GM12872 (cell line): ENCODE results near the gene NTN5.

Source experiments
- TF ChIP-seq, protein P1 (sequence below): IDR thresholded peaks from 3 replicates; pipeline ENCODE4 v1.5.1; 2011; ENCODE audit warnings: low read depth, mild to moderate bottlenecking, low read length, moderate library complexity; ENCODE audit not compliant: insufficient read depth

The NTN5 gene

GRCh38 chr19:48636859-48637448 lies 35.9 kb downstream of the NTN5 start, which contains the start of gene DBP:
Gene DBP (minus strand): TSS chr19:48637379. CDS start chr19:48636994, 385 bp downstream.
- TF ChIP-seq, protein P1, sequence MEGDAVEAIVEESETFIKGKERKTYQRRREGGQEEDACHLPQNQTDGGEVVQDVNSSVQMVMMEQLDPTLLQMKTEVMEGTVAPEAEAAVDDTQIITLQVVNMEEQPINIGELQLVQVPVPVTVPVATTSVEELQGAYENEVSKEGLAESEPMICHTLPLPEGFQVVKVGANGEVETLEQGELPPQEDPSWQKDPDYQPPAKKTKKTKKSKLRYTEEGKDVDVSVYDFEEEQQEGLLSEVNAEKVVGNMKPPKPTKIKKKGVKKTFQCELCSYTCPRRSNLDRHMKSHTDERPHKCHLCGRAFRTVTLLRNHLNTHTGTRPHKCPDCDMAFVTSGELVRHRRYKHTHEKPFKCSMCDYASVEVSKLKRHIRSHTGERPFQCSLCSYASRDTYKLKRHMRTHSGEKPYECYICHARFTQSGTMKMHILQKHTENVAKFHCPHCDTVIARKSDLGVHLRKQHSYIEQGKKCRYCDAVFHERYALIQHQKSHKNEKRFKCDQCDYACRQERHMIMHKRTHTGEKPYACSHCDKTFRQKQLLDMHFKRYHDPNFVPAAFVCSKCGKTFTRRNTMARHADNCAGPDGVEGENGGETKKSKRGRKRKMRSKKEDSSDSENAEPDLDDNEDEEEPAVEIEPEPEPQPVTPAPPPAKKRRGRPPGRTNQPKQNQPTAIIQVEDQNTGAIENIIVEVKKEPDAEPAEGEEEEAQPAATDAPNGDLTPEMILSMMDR, result peak; percentile 26; the same call in 2 of the 3 replicates

DNA sequence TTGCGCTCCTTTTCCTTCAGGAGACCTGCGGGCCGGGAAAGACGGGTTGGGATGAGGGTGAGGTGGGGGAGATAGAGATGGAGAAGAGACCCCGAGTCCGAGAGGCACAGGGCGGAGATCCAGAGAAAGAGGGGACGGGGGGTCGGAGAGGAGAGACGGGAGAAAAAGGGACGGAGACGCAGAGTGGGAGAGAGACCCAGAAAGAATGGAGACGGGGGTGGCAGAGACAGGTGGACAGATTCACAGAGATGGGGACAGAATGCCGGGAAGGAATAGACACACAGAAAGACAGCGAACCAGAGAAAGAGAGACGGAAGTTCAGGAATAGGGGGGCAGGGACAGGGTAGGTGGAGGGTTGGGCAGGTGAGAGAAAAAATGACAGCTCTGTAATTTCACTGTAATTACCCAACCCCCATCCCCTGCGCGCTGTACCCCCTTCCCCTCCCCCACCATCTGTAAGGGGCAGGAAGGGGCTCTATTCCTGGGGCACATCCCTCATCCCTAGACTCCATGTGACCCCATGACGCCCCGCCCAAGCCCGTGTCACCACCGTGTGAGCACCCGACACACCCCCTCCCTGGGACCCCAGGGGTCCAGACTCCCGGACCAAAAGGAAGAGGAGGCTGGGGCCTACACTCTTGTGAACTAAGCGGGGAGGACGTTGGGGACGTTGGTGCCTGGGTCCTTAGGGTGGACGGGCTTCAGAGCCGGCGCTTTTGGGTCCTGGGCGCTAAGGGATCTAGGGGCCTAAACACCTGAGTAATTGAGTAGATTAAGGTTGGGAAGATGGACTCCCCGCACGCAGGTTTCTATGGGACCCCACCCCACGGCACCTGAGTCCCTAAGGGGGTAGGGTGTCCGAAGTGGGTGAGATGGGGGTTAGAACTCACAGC lies 36.6 kb downstream of the NTN5 start:
- TF ChIP-seq, protein P1, result no peak

GRCh38 chr19:48635263-48635965 lies 37.4 kb downstream of the NTN5 start:
- TF ChIP-seq, protein P1, result no peak

DNA sequence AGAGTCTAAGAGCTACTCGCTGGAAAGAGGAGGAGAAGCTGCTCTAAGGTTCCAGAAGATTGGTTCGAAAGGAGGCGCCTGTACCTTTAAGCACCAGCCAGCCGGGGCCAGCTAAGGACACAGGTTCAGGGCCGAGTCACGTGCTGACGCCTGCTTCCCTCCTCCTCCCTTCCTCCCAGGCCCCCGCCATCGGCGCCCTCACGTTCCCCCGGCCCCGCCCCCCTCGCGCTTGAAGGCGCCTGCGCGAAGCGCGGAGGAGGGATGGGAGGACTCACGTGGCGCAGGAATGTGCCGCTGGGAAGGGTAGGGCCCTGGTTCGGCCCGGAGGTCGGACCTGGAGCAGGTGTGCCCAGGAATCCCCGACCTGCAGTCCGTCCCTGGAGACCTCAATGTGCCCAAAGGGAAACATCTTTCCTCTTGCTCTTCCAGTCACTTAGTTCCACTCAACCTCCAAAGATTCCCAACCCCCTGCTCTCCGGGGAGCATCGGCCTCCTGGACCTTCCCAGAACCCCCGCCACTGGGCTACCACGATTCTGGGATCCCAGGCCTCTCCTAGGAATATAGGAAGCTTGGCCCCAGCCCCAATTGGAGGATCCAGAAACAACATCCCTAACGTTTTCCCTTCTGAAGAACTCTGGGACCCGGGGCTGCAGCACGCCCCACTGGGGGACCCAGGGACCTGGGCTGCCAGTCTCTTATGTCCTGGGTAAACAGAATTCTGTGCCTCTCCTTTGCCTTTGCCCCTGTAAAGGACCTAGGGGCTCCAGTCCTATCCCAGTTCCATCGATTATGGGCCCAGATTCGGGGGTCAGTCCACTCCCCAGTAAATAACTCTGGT lies 38.2 kb downstream of the NTN5 start:
- TF ChIP-seq, protein P1, result no peak

DNA sequence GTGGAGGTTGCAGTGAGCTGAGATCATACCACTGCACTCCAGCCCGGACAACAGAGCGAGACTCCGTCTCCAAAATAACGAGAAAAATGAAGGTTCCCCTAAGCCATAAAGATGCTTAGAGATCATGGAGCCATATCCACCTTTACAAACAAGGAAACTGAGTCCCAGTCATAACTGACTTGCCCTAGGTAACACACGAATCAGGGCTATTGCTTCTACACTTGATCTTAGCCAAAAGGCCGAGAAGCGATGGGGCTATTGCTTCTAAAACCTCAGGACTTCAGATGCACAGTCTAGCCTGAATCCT lies 38.8 kb downstream of the NTN5 start:
- TF ChIP-seq, protein P1, result no peak

DNA sequence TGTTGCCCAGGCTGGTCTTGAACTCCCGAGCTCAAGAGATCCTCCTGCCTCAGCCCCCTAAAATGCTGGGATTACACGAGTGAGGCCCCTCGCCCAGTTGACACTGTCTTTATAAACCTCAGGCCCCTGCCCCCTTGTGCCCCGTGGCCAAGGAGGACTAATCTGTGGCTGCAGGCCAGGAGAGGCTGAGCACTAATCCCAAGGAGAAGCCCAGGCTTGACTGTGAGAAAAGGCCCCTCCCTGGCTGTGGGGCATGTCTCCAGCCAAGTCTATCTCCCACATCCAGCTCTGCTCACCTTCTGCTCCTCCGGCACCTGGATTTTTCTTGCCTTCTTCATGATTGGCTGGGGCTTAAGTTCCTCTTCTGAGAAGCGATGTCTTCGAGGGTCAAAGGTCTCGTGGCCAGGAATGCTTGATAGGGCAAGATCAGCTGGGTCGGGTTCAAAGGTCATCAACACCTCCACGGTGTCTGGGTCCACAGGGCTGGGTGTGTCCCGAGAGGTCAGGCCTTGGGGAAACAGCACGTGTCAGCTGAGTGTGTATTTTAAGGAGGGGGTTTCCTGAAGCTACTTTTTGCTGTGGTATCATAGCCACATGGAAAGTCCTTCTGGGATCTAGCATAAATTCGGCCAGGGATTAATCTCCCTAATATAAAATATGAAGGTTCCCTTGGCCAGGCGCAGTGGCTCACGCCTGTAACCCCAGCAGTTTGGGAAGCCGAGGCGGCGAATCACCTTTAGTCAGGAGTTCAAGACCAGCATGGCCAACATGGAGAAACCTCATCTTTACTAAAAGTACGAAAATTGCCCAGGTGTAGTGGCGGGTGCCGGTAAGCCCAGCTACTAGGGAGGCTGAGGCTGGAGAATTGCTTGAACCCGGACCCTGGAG lies 39.4 kb downstream of the NTN5 start:
- TF ChIP-seq, protein P1, result no peak
